ENCODE measurements around the gene PAQR5. TPM values are rescaled to one million over a fixed set of nuclear protein-coding genes. Genes with fewer than 3 reads are reported as not detected.

Gene PAQR5, protein sequence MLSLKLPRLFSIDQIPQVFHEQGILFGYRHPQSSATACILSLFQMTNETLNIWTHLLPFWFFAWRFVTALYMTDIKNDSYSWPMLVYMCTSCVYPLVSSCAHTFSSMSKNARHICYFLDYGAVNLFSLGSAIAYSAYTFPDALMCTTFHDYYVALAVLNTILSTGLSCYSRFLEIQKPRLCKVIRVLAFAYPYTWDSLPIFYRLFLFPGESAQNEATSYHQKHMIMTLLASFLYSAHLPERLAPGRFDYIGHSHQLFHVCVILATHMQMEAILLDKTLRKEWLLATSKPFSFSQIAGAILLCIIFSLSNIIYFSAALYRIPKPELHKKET
- total RNA-seq (0.09 TPM in 1 of 2 replicates, not detected in the other), polyA plus RNA-seq (0.08 and 0.21 TPM in 2 replicates), polyA minus RNA-seq (not detected in 2 replicates), Bru-seq, nascent RNA (percentile 9 among the genes with signal in this experiment), BruChase-seq, experiment 1, labeled RNA remaining after a 6-hour chase (percentile 27 among the genes with signal in this experiment), BruChase-seq, experiment 2, labeled RNA remaining after a 2-hour chase (percentile 9 among the genes with signal in this experiment)
- polyA plus RNA-seq (2011; cell fraction: cytosol; rRNA removed): 0.03 TPM in 1 of 2 replicates, not detected in the other
- polyA plus RNA-seq (2011; cell fraction: nucleus; rRNA removed): 0.12 and 0.14 TPM in 2 replicates
- 0.12 TPM in 2 replicates for polyA plus RNA-seq (2012)
- 26.3 TPM for polyA minus RNA-seq (2011; cell fraction: cytosol; rRNA and poly(A)+ RNA removed)
- not detected in 2 replicates for polyA minus RNA-seq (2011; cell fraction: nucleus; rRNA and poly(A)+ RNA removed)
- long read RNA-seq: 0 reads

DNA sequence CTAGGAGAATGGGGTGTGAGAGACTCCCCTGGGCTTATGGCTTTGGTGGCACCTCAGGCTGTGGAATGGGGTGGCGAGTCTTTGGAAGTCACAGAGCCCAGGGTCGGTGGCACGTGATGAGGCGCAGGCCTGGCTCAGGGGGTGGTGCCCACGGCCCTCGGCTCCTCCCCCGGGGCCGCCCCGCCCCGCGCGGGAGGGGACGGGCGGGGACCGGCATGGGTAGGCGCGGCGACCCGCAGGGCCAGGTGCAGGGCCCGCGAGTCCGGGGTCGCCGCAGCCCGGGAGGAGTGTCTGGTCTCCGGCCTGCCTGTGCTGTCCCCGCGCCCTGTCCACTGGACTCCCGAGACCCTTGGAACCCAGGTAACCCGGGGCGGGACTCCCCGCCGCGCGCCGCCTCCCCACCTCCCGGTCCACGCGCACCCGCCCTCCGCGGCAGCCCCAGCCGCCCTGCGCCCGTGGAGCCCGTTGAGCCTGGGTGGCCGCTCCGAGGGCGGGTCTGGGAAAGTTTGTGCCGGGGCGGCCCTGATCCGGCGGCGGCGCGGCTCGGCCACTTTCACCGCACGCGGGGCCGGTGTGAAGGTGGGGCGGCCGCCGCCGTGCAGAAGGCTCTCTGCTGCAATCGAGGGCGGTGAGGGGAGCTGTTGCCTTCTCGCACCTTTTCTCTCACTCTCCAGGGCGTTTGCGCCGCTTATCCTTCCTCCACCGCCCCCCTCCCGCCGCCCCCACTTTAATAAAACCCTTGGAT is at the start of gene PAQR5:
TSS of gene PAQR5 (plus strand) at position 216 of the 745 bp plus-strand sequence. CDS start 61,169 bp downstream, outside the sequence.
- Histone ChIP-seq H3K27me3 (ENCODE audit: control insufficient read depth in 2 of 2, insufficient read depth in 2 of 2, low read length in 2 of 2) (peaks cover 24 to 27% of the 10 kb centered on the region in 2 experiments), H3K36me3 (ENCODE audit: control insufficient read depth in 2 of 2, extremely low read depth in 1 of 2, insufficient read depth in 2 of 2, low read length in 2 of 2) (no peaks in the 10 kb centered on the region), H3K79me2 (ENCODE audit: control insufficient read depth, insufficient read depth, low read length) (no peaks in the 10 kb centered on the region), H3K27ac (ENCODE audit: insufficient read depth, low read depth, low read length) (no peak within 1 kb of the TSS), H3K9me3 (replicated peaks; ENCODE audit: control insufficient read depth, insufficient read depth, low read length) (no peaks in the 10 kb centered on the region), H4K20me1 (replicated peaks; ENCODE audit: control insufficient read depth, extremely low read depth, insufficient read depth, low read length) (no peaks in the 10 kb centered on the region), H3K4me2 (ENCODE audit: insufficient read depth, low read length) (peak within 1 kb of the TSS; percentile 62), H3K4me1 (ENCODE audit: control insufficient read depth, extremely low read depth, insufficient read depth, low read length) (no peaks in the 10 kb centered on the region), H3K9me1 (replicated peaks; ENCODE audit: control insufficient read depth, extremely low read depth, insufficient read depth, low read length) (no peaks in the 10 kb centered on the region), H3K4me3 (replicated peaks in 1 of 3; ENCODE audit: insufficient read depth in 1 of 3, low read depth in 1 of 3, low read length in 3 of 3) (peak within 1 kb of the TSS; percentile 22 to 38 (median 32)), H2AFZ (ENCODE audit: low read depth, low read length) (peak within 1 kb of the TSS; percentile 80), H3K9ac (replicated peaks; ENCODE audit: extremely low read depth, insufficient read depth, low read length) (no peak within 1 kb of the TSS)
- ChIA-PET POLR2A (no interaction called here), CTCF (no interaction called here)
- peak; percentile 52 for TF ChIP-seq EZH2 (IDR thresholded peaks at IDR 0.05; ENCODE audit: borderline replicate concordance, low read depth, low read length, severe bottlenecking)
- TF ChIP-seq, protein P1, sequence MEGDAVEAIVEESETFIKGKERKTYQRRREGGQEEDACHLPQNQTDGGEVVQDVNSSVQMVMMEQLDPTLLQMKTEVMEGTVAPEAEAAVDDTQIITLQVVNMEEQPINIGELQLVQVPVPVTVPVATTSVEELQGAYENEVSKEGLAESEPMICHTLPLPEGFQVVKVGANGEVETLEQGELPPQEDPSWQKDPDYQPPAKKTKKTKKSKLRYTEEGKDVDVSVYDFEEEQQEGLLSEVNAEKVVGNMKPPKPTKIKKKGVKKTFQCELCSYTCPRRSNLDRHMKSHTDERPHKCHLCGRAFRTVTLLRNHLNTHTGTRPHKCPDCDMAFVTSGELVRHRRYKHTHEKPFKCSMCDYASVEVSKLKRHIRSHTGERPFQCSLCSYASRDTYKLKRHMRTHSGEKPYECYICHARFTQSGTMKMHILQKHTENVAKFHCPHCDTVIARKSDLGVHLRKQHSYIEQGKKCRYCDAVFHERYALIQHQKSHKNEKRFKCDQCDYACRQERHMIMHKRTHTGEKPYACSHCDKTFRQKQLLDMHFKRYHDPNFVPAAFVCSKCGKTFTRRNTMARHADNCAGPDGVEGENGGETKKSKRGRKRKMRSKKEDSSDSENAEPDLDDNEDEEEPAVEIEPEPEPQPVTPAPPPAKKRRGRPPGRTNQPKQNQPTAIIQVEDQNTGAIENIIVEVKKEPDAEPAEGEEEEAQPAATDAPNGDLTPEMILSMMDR (IDR thresholded peaks at IDR 0.05; ENCODE audit: extremely low read depth in 1 of 2, insufficient read depth in 1 of 2, low read depth in 1 of 2, low read length in 2 of 2): no peak
- DNase-seq (ENCODE audit: low read depth, low spot score) (no peak), FAIRE-seq (no peak)
- no TSS peak for BruUV-seq (replicated peaks)
- intact Hi-C loops (cut with micrococcal nuclease) (no loop called here), dilution Hi-C loops (cut with MboI; ENCODE audit: extremely low pct_ligation_motif_present, low sequenced_read_pairs) (no loop called here)

Data from endothelial cell of umbilical vein (primary cell).